BLaER1 treated with 17β-estradiol and CSF1 and Interleukin-3, amounts not matched to agents 10 nM and 100 nM (cell line): ENCODE measurements around the gene SMOC2.

ENCODE experiments used
- H3K27ac ChIP-seq, 11 experiments: shearing (Covaris generic); formaldehyde crosslinking; 2 replicates each; pipeline ENCODE4 v1.8.1; 2022
- H3K27me3 ChIP-seq, 11 experiments: shearing (Covaris generic); formaldehyde crosslinking; 2 replicates each; pipeline ENCODE4 v1.8.1; 2022
- H3K36me3 ChIP-seq, 11 experiments: shearing (Covaris generic); formaldehyde crosslinking; 2 replicates each; pipeline ENCODE4 v1.8.1; 2022
- H3K4me1 ChIP-seq, 10 experiments: shearing (Covaris generic); formaldehyde crosslinking; 2 replicates each; pipeline ENCODE4 v1.8.1; 2022
- H3K4me2 ChIP-seq, 11 experiments: shearing (Covaris generic); formaldehyde crosslinking; 2 replicates each; pipeline ENCODE4 v1.8.1; 2022
- H3K4me3 ChIP-seq, 10 experiments: shearing (Covaris generic); formaldehyde crosslinking; 2 replicates each; pipeline ENCODE4 v1.8.1; 2022
- H3K9ac ChIP-seq, 11 experiments: shearing (Covaris generic); formaldehyde crosslinking; 2 replicates each; pipeline ENCODE4 v1.8.1; 2022
- H3K9me3 ChIP-seq, 11 experiments: shearing (Covaris generic); formaldehyde crosslinking; replicated peaks in 1 of 11; 2 replicates each; pipeline ENCODE4 v1.8.1; 2022
- H4K20me1 ChIP-seq, 11 experiments: shearing (Covaris generic); formaldehyde crosslinking; 2 replicates each; pipeline ENCODE4 v1.8.1; 2022
- Cebpa-rat ChIP-seq, 11 experiments: shearing (Covaris generic); IDR thresholded peaks; 2 replicates each; pipeline ENCODE4 v1.8.1; 2022

Gene SMOC2

GRCh38 chr6:168515376-168515775, 74.4 kb downstream of the SMOC2 start:
- no peak overlapping the region for H3K4me2 ChIP-seq
- H3K27me3 ChIP-seq = no peaks in the 10 kb centered on the region
- no peaks in the 10 kb centered on the region for H4K20me1 ChIP-seq
- no peak overlapping the region for H3K4me3 ChIP-seq
- no peaks in the 10 kb centered on the region; a peak in 1 of 22 replicates for H3K9me3 ChIP-seq
- no peak overlapping the region for H3K27ac ChIP-seq
- H3K4me1 ChIP-seq = peaks cover 0 to 5% (median 0%) of the 10 kb centered on the region in 10 experiments; a peak in 1 of 20 replicates
- no peak overlapping the region for H3K9ac ChIP-seq
- H3K36me3 ChIP-seq = no peaks in the 10 kb centered on the region
- no peak for TF ChIP-seq Cebpa-rat (IDR thresholded peaks at IDR 0.05)

GRCh38 chr6:168516944-168517741, 76.2 kb downstream of the SMOC2 start:
- H3K27ac ChIP-seq = no peak overlapping the region
- no peak for TF ChIP-seq Cebpa-rat (IDR thresholded peaks at IDR 0.05)
- H3K4me2 ChIP-seq = no peak overlapping the region
- H3K4me3 ChIP-seq = no peak overlapping the region
- no peaks in the 10 kb centered on the region; a peak in 1 of 22 replicates for H3K9me3 ChIP-seq
- H3K36me3 ChIP-seq = no peaks in the 10 kb centered on the region
- peaks cover 0 to 5% (median 0%) of the 10 kb centered on the region in 10 experiments; a peak in 1 of 20 replicates for H3K4me1 ChIP-seq
- H3K9ac ChIP-seq = no peak overlapping the region
- H4K20me1 ChIP-seq = no peaks in the 10 kb centered on the region
- no peaks in the 10 kb centered on the region for H3K27me3 ChIP-seq

GRCh38 chr6:168517742-168518347, 76.9 kb downstream of the SMOC2 start:
- peaks cover 0 to 5% (median 0%) of the 10 kb centered on the region in 10 experiments; a peak in 1 of 20 replicates for H3K4me1 ChIP-seq
- no peak overlapping the region for H3K4me2 ChIP-seq
- H3K27ac ChIP-seq = no peak overlapping the region
- no peak for TF ChIP-seq Cebpa-rat (IDR thresholded peaks at IDR 0.05)
- H3K4me3 ChIP-seq = no peak overlapping the region
- H3K36me3 ChIP-seq = no peaks in the 10 kb centered on the region
- H3K27me3 ChIP-seq = no peaks in the 10 kb centered on the region
- H3K9me3 ChIP-seq = no peaks in the 10 kb centered on the region; a peak in 1 of 22 replicates
- no peak overlapping the region for H3K9ac ChIP-seq
- H4K20me1 ChIP-seq = no peaks in the 10 kb centered on the region

GRCh38 chr6:168518348-168518745, 77.4 kb downstream of the SMOC2 start:
- Histone ChIP-seq H4K20me1 (no peaks in the 10 kb centered on the region), H3K27me3 (no peaks in the 10 kb centered on the region), H3K9me3 (no peaks in the 10 kb centered on the region; a peak in 1 of 22 replicates), H3K4me2 (no peak overlapping the region), H3K4me3 (no peak overlapping the region), H3K4me1 (peaks cover 0 to 5% (median 0%) of the 10 kb centered on the region in 10 experiments; a peak in 1 of 20 replicates), H3K36me3 (no peaks in the 10 kb centered on the region), H3K27ac (no peak overlapping the region), H3K9ac (no peak overlapping the region)
- TF ChIP-seq Cebpa-rat (IDR thresholded peaks at IDR 0.05) = no peak

- Histone ChIP-seq H3K27ac (no peak overlapping the region), H3K9me3 (no peaks in the 10 kb centered on the region; a peak in 1 of 22 replicates), H3K9ac (no peak overlapping the region), H3K36me3 (no peaks in the 10 kb centered on the region), H3K27me3 (no peaks in the 10 kb centered on the region), H3K4me1 (peaks cover 0 to 5% (median 0%) of the 10 kb centered on the region in 10 experiments; a peak in 1 of 20 replicates), H4K20me1 (no peaks in the 10 kb centered on the region), H3K4me2 (no peak overlapping the region), H3K4me3 (no peak overlapping the region)
- TF ChIP-seq Cebpa-rat (IDR thresholded peaks at IDR 0.05) = no peak
Measured at GRCh38 chr6:168518867-168519266, 77.9 kb downstream of the SMOC2 start.

- TF ChIP-seq Cebpa-rat (IDR thresholded peaks at IDR 0.05) = no peak
- Histone ChIP-seq H3K36me3 (no peaks in the 10 kb centered on the region), H3K9me3 (no peaks in the 10 kb centered on the region; a peak in 1 of 22 replicates), H4K20me1 (no peaks in the 10 kb centered on the region), H3K4me2 (no peak overlapping the region), H3K4me1 (peaks cover 0 to 5% (median 0%) of the 10 kb centered on the region in 10 experiments; a peak in 1 of 20 replicates), H3K9ac (no peak overlapping the region), H3K27ac (no peak overlapping the region), H3K27me3 (no peaks in the 10 kb centered on the region), H3K4me3 (no peak overlapping the region)
Measured at GRCh38 chr6:168520233-168520632, 79.2 kb downstream of the SMOC2 start.

- Histone ChIP-seq H3K9me3 (no peaks in the 10 kb centered on the region), H4K20me1 (no peaks in the 10 kb centered on the region; a peak in 2 of 22 replicates), H3K36me3 (no peaks in the 10 kb centered on the region), H3K9ac (no peak overlapping the region), H3K4me1 (peaks cover 11 to 27% (median 25%) of the 10 kb centered on the region in 10 experiments), H3K27me3 (no peaks in the 10 kb centered on the region; a peak in 1 of 22 replicates), H3K27ac (no peak overlapping the region), H3K4me3 (no peak overlapping the region), H3K4me2 (no peak overlapping the region)
- TF ChIP-seq Cebpa-rat (IDR thresholded peaks at IDR 0.05) = no peak
Measured at GRCh38 chr6:168524571-168525001, 83.6 kb downstream of the SMOC2 start.

- Histone ChIP-seq H4K20me1 (no peaks in the 10 kb centered on the region; a peak in 2 of 22 replicates), H3K9me3 (no peaks in the 10 kb centered on the region), H3K27ac (no peak overlapping the region), H3K27me3 (no peaks in the 10 kb centered on the region; a peak in 1 of 22 replicates), H3K4me1 (peaks cover 11 to 27% (median 25%) of the 10 kb centered on the region in 10 experiments), H3K4me3 (no peak overlapping the region), H3K4me2 (0 out of 22 replicates have a peak overlapping the region, but pooled peaks of 1 of the 11 experiments have one; percentile 28), H3K36me3 (no peaks in the 10 kb centered on the region), H3K9ac (no peak overlapping the region)
- TF ChIP-seq Cebpa-rat (IDR thresholded peaks at IDR 0.05) = no peak
Measured at GRCh38 chr6:168525114-168525513, 84.1 kb downstream of the SMOC2 start.

GRCh38 chr6:168525926-168526630, 85.1 kb downstream of the SMOC2 start:
- no peak for TF ChIP-seq Cebpa-rat (IDR thresholded peaks at IDR 0.05)
- Histone ChIP-seq H3K4me2 (peak overlapping the region in 6 of 11 experiments; percentile 9 to 28 (median 18); a peak in 9 of 22 replicates), H3K9ac (no peak overlapping the region), H3K9me3 (no peaks in the 10 kb centered on the region), H3K27me3 (peaks cover 0 to 3% (median 0%) of the 10 kb centered on the region in 11 experiments; a peak in 2 of 22 replicates), H3K36me3 (no peaks in the 10 kb centered on the region), H3K4me3 (no peak overlapping the region), H4K20me1 (no peaks in the 10 kb centered on the region; a peak in 2 of 22 replicates), H3K27ac (no peak overlapping the region), H3K4me1 (peaks cover 11 to 27% (median 25%) of the 10 kb centered on the region in 10 experiments)
